GM12873 (cell line): ENCODE data around the gene RAB26.

ENCODE experiments used
- TF ChIP-seq, protein P1 (sequence below): IDR thresholded peaks from 2 replicates; pipeline ENCODE4 v1.5.1; 2012; ENCODE audit warnings: low read depth, mild to moderate bottlenecking, moderate library complexity, low read length, control low read depth; ENCODE audit not compliant: insufficient read depth; ENCODE audit errors: missing control alignments

RAB26 gene

GRCh38 chr16:2161911-2162310 lies 13.5 kb downstream of the RAB26 start:
- TF ChIP-seq, protein P1, sequence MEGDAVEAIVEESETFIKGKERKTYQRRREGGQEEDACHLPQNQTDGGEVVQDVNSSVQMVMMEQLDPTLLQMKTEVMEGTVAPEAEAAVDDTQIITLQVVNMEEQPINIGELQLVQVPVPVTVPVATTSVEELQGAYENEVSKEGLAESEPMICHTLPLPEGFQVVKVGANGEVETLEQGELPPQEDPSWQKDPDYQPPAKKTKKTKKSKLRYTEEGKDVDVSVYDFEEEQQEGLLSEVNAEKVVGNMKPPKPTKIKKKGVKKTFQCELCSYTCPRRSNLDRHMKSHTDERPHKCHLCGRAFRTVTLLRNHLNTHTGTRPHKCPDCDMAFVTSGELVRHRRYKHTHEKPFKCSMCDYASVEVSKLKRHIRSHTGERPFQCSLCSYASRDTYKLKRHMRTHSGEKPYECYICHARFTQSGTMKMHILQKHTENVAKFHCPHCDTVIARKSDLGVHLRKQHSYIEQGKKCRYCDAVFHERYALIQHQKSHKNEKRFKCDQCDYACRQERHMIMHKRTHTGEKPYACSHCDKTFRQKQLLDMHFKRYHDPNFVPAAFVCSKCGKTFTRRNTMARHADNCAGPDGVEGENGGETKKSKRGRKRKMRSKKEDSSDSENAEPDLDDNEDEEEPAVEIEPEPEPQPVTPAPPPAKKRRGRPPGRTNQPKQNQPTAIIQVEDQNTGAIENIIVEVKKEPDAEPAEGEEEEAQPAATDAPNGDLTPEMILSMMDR = no peak

GRCh38 chr16:2162676-2163118 lies 14.3 kb downstream of the RAB26 start:
- TF ChIP-seq, protein P1 = no peak

DNA sequence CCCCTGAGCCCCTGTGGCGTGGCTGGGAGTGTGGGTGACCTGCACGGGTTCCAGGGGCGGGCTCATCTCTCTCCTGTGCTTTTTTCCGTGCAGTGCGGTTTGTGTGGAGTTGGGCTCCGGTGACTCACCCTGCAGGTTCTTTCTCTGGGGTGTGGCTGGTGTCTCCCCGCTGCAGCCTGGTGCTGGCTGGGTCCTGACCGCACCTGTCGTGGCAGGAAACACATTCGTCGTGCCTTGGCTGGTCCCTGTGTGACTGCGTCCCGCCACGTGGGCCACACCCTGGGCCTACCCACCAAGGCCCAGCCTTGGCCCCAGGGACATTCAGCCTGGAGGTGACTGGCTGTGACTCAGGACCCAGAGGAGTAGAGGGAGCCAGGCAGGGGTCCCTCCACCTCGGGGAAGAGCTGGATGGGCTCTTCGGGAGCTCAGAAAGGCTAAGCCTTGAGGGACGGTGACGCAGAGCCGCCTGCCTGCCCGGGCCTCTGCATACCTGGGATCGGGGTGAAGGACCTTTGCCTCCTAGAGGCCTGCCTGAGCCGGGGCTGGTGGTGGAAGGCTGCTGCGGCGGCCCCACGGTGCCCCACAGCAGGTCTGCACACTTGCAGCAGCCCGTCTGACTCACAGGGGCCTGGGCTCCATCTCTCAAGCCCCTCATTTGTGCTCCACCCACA lies 14.9 kb downstream of the RAB26 start:
- TF ChIP-seq, protein P1 = no peak

DNA sequence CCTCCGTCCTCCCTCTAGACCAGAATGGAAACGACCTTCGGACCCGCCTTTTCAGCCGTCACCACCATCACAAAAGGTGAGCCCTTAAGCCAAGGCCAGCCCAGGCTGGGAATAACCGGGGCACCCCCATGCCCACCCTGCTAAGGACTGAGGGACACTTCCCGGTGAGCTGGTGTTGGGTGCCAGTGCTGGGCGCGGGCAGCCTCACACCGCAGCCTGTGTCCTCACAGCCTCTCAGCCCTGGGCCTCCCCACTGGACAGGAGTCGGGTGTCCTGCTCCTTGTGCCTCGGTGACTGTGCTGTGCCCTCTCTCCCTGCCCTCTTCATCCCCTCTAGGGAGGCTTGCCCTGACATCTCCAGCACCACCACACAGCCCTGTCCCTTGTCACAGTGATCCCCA lies 17.4 kb downstream of the RAB26 start:
- TF ChIP-seq, protein P1 = no peak

DNA sequence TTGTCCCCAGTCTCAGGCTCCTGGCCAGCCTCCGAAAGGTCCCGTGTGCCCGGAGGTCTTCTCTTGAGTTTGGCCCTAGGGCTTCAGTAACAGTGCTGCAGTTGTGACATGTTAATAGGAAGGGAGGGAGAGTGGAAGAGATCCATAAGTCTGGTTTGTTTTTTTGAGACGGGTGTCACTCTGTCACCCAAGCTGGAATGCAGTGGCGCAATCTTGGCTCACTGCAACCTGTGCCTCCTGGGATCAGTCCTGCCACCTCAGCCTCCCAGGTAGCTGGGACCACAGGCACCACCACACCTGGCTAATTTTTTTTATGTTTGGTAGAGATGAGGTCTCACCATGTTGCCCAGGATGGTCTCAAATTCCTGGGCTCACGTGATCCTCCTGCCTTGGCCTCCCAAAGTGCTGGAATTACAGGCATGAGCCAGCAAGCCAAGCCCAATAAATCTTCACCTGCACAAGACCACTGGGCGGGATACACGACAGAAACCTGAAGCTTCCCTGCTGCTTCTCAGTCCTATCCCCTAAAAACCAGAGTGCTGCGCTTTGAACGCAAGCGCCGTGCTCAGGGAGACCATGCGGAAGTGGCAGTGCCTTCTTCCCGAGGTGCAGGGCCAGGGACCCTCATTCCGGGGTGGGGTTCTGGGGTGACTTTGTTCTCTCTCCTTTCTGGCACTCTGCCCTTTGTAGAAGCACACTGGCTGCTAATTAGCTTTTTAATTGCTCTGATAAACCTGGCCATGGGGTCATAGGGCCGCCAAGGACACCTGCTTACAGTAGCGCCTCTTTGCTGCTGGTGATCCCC lies 18.0 kb downstream of the RAB26 start:
- TF ChIP-seq, protein P1 = no peak

GRCh38 chr16:2167068-2167638 lies 18.7 kb downstream of the RAB26 start:
- TF ChIP-seq, protein P1 = no peak

DNA sequence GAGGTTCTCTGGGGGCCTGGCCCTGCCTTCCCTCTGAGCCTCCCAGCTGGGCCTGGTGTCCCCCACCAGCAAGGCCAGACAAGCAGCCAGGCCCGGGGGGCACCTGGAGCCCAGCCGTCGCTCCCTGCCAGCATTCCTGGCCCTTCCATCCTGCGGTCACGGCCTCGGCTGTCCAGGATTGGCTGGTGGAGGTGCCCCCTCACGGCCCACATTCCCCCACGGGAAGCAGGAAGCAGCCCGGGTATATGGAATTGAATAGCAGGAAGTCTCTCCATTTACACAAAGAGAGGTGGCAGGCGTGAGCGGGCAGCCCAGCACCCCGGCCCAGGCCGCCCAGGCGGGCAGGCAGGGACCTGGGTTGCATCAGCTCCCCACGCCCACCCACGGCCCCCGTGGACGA lies 21.7 kb downstream of the RAB26 start:
- TF ChIP-seq, protein P1 = no peak
